ENCODE data around the gene TNFRSF11A.

Gene TNFRSF11A

GRCh38 chr18:62345909-62346308, 20.8 kb downstream of the TNFRSF11A start:
- DNase-seq = no peak

DNA sequence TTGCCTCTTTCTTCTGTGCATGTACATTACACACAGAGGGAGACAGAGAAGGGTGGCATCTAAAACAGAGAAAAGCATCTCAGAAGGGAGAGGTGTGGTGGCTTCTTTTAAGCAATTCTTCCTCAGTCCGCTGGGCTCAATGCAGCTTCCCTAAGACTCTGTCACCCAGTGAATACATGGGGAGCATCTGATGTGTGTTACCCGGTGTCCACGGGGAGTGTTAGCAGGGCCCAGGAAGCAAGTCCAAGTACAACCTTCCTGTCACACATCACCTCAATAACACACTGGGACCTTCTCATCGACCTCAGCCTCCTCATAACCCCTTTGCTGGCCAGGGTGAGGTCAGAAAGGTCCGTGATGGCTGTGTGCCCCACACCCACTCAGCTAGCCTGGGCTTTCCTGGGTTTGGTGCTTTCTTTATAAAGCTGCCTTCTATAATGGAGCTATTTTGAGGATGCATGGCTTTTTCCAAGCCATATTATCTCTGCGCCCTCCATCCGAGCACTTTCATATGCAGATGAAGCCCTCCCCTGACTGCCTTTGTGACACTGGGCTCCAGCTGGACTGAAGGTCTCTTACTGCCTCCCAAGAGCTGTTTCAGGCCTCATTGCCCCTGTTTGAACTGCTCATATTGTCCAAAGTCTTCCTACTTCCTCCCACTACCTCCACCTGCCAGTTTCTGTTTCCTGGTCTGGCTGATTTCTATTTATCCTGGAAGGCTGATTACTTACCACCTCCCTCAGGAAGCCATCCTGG, 21.4 kb downstream of the TNFRSF11A start:
- no peak for DNase-seq

DNA sequence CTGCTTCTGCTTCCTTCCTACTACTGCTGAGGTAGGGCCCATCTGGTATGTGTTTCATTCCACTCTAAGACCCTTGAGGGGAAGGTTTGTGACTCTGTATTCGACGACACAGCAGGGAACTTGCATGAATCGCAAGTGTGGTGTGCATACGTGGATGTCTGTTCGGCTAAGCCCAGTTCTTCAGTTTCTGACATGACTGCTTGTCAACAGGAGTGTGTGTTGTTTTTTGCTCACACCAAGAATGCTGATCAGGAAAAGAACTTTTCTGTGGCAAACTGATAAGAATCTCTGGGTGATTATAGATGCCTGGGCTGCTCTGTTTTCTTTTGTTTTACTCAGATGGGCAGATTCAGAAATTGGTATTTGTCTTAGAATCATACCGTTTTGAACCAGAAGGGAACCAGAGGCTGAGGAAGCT, 22.0 kb downstream of the TNFRSF11A start:
- DNase-seq = no peak

- no peak for DNase-seq
These were observed 23.4 kb downstream of the TNFRSF11A start for GRCh38 chr18:62348474-62348873.

DNA sequence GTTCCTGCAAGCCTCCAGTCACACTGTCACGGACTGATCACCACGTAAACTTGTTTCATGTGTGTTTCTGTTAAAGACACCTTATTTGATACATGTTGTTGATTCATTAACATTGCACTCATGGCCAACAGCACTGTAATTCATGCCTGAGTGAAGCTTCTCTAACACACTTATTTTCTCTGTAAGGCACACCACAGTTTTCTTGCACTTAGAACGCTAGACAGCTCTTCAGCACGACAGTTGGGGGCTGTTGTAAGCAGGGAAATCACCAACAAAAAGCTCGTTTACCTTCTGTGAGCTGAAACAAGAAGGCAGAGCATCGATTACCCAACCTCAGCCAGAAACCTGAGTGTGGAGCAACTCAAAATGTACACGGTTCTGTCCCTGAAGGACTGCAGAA, 28.1 kb downstream of the TNFRSF11A start:
- no peak for DNase-seq

- DNase-seq = no peak
These were observed 29.0 kb downstream of the TNFRSF11A start for GRCh38 chr18:62354151-62354550.

DNA sequence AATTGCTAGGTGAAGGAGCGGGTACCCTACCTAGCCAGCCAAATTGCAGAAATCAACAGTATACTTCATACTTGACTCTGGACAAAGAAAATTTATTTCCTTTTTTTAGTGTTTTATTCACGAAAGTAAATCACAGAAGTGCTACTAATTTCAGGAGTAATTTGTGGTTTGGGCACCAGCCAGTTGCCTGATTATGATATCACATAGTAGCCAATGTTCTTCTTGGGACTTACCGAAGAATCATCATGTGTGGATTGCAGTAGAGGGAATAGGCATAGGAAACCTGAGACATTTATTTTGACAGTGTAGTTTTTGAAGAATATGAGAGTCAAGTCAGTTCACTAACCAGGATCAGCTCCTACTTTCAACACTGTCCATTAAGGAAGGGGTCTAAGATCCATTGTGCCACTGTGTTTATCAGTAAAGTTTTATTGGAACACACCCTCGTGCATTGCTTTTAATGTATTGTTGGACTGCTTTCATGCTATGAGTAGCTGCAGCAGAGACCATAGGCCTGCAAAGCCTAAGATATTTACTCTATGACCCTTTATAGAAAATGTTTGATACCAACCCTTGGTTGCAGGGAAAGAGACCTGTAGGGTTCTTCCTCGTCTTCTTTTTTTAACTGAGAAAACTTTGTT, 32.1 kb downstream of the TNFRSF11A start:
- DNase-seq = no peak

GRCh38 chr18:62360805-62361204, 35.7 kb downstream of the TNFRSF11A start:
- no peak for DNase-seq

DNA sequence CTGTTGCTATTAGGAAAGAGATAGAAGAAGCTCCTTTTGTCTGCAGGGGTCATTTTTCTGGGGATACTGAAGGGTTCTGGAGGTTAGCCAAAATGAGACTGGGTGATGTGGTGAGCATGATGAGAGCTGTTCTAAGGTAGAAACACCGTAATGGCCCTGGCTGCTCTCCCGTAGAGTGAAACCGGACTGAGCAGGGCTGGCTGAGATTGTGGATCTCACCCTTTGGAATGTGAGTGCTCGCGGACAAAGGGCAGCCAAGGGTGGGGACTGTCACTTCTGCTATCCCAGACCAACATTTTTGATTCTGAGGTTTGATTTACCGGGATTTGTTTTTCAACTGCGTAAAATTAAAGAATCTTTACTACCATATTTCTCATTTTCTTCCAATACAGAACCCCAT, 36.2 kb downstream of the TNFRSF11A start:
- no peak for DNase-seq

DNA sequence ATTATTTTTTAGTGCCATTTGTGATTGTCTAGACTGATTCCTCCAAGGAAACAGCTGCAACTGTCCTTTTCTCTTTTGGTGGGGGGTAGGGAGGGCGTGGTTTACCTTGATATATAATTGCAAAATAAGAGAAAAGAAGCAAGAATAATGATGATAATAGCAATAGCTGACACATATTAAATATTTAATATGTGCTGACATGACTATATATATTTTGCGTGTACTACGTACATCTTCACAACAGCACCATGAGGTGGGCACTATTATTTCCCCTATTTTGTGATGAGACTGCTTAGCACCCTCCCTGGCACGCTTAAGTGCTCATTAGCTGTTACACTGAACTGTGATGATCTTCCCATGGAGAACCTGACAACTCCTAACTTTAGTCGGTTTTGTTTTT, 39.4 kb downstream of the TNFRSF11A start:
- DNase-seq = no peak

DNA sequence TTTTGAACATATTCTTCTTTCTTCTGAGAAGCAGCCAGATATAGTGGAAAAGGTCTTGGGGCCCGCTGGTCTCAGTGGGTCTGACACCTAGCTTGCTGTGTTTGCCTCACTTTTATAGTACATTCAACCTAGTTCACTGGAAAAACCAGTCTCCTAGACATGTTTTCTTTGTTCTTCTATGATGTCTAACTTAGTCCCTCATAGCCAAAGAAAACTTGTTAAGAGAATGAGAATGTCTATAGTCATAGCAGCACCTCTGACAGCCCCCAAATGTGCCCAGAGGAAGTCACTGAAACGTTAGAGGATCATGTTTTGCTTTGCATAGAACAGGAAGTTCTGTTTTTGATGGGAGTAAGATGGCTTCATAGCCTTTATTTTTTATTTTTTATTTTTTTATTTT, 40.3 kb downstream of the TNFRSF11A start:
- DNase-seq = no peak

DNA sequence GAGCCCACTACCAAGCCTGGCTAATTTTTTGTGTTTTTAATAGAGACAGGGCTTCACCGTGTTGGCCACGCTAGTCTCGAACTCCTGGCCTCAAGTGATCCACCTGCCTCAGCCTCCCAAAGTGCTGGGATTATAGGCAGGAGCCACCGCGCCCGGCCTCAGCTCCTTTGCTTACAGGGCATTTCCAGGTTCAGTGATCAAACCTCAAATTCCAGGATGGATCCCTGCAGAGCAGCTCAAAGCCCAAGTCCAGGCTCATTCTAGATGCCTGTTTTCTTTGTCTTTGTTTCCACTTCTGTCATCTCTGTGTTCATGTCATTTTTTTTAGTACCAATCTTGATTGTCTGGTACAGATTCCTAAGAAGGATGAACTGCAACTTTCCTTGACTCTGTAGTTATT, 41.9 kb downstream of the TNFRSF11A start:
- DNase-seq = no peak

GRCh38 chr18:62368100-62368499, 43.0 kb downstream of the TNFRSF11A start:
- no peak for DNase-seq

- DNase-seq = peak; percentile 8
These were observed 44.1 kb downstream of the TNFRSF11A start for GRCh38 chr18:62369129-62369644.

DNA sequence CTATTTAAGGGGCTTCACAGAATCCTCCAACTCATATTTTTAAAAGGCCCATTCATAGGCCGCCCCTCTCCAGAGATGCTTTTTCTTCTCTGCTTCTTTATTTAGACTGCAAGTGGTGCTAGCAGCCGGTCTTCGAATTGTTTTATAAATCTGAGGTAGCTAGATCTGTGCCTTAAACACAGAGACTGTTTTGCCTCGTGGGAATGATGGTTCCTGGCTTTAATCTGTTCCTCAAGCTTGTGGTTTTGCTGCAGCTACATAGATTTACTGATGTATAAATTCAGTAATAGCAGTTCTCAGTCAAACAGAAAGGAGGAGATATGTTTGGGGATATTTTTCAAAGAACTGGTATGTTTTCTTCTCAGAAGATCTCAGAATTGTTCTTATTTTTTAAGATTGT, 45.3 kb downstream of the TNFRSF11A start:
- no peak for DNase-seq

- DNase-seq = no peak
These were observed 46.3 kb downstream of the TNFRSF11A start for GRCh38 chr18:62371436-62371835.

DNA sequence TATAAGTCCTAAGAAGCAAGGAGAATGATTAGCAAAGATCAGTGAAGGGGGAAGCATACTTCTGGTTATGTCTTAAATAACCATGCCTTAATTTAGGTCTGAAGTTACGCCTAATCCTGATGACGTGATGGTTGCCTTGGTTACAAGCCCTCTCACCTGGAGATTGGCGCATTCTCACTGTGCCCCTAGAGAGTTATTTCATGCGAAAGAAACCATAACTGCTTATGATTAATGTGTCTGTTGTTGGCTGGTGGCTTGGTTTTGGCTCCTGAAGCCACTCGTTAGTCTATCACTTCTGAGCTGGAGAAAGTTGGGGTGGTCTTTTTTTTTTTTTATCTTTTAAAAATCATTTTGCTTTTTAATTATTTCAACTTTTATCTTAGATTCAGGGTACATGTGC, 47.0 kb downstream of the TNFRSF11A start:
- DNase-seq = no peak

DNA sequence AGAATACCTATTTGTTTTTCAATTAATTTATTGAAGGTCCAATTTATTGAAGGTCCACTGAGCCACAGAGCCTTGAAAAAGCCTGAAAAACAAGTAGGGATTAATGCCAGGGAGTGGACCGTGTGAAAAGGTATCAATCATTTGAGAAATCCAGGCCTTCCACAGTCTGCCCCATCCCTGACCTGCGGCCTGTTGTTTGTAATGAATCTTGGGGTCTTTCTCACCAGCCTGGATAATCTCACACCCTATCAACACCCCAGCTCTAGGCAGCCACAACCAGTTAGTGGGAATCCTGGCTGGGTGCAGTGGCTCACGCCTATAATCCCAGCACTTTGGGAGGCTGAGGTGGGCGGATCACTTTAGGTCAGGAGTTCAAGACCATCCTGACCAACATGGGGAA, 47.8 kb downstream of the TNFRSF11A start:
- DNase-seq = no peak

DNA sequence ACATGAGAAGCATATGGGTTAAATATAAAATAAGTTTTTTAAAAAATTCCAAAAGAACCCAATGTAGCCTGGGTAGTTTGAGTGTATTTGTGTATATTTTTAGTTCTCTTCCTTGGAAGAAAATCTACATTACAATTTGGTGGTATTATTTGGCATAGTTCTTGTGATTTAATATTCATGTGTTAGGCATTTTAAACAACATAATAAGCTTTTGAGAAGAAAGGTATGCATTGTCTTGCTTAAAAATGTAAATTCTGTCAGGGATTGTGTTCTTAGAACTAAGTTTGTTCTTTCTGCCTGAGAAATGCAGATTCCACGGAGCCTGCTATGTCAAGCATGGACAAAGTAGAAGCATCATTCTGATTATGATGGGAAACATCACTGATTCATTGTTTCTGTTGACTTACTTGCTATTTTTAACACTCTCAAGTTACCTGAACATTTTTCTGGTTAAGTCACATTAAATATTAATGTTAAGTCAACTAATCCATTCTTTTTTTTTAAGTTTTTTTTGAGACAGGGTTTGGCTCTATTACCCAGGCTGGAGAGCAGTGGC, 49.4 kb downstream of the TNFRSF11A start:
- no peak for DNase-seq

- DNase-seq = no peak
These were observed 52.2 kb downstream of the TNFRSF11A start for GRCh38 chr18:62377131-62377807.

DNA sequence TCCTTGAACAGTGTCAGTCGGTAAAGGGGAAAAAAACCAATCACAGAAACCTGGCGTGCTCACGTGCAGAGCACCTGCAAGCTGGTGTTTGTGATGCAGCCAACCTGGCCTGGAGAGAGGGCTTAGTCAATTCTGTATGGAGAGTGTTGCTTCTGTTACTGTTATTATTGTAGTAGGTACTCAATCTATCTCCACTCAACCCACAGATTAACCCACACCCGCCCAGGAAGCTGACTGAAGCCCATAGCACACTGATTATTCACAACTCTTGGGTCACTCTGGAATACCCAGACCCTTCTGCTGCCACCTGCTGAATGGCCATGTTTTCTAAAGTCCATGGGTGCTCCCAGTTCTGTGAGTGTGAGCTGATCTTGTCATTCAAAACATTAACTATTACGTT, 53.9 kb downstream of the TNFRSF11A start:
- DNase-seq = no peak

DNA sequence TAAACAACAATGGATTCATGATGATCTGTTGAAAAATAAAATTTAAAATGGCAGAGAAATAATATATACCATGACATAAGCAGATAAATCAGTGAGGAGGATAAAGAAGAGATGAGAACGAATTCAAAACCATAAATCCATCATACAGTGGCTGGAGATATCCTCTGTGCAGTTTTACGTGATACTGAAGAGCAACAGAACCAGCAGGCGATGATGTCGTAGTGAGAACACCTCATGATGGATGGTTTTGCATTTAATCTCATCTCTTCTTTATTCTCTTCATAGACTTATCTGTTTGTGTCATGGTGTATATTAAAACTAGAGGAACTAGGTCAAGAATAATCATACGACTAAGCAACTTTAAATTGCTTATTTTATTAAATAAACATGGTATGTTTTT, 56.3 kb downstream of the TNFRSF11A start:
- no peak for DNase-seq

DNA sequence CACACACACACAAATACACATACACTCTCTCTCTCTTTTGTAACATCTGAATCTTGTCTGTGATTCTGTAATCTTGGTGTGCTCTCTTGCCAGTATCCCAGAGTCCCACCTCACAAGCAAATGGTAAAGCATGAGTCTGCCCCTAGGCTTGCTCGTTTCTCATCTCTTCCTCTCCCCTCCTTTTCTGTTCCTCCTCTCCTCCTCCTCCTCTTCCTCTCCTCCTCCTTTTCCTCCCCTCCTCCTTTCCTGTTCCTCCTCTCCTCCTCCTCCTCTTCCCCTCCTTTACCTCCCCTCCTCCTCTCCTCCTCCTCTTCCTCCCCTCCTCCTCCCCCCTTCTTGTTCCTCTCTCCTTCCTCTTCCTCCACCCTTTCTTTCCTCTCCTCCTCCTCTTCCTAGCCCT, 59.0 kb downstream of the TNFRSF11A start:
- no peak for DNase-seq

Data from activated gamma-delta T cell (primary cell).